ENCODE data around the gene NINJ1. TPM values are rescaled to one million over a fixed set of nuclear protein-coding genes. Genes with fewer than 3 reads are reported as not detected.
A peak's percentile ranks its signal among the peaks of the same experiment; 100 is the strongest.

Gene NINJ1
- total and polyA plus RNA-seq, 2 donors (not counting 1 experiment from before 2014, with no cell fraction given) = 7.2 to 59.9 TPM

- H3K79me2 ChIP-seq (ENCODE audit: control insufficient read depth, insufficient read depth, low read length) = peaks cover 71% of the 10 kb centered on the region
- H3K4me2 ChIP-seq (ENCODE audit: extremely low read depth, insufficient read depth, low read length) = peak overlapping the region; percentile 85
- H3K9me3 ChIP-seq (ENCODE audit: control insufficient read depth, insufficient read depth, low read depth, low read length) = no peaks in the 10 kb centered on the region
- no peak overlapping the region for H3K9ac ChIP-seq (ENCODE audit: insufficient read depth, low read length)
- H3K27me3 ChIP-seq (ENCODE audit: control insufficient read depth, insufficient read depth, low read length) = no peaks in the 10 kb centered on the region
- no peak overlapping the region for H2AFZ ChIP-seq (ENCODE audit: low read length)
- no peaks in the 10 kb centered on the region for H4K20me1 ChIP-seq (ENCODE audit: control insufficient read depth, extremely low read depth, insufficient read depth, low read length)
- peaks cover 19% of the 10 kb centered on the region for H3K4me1 ChIP-seq (ENCODE audit: control insufficient read depth, extremely low read depth, insufficient read depth, low read length)
- H3K4me3 ChIP-seq (replicated peaks in 1 of 4; ENCODE audit: control extremely low read depth in 1 of 4, insufficient read depth in 1 of 4, low read depth in 3 of 4, low read length in 4 of 4) = peak overlapping the region in 1 of 4 experiments; percentile 20
- peak overlapping the region; percentile 58 for H3K27ac ChIP-seq (ENCODE audit: insufficient read depth, low read length)
- no peak for DNase-seq (ENCODE audit: low read depth in 2 of 2)
- TF ChIP-seq EZH2 (IDR thresholded peaks at IDR 0.05; ENCODE audit: low read length, missing control alignments) (no peak), CTCF (conservative IDR thresholded peaks at IDR 0.05 in 1 of 2, IDR thresholded peaks at IDR 0.05 in 1 of 2; ENCODE audit: low read depth in 1 of 2, low read length in 2 of 2) (no peak)
- peaks cover 1% of the 10 kb centered on the region for H3K36me3 ChIP-seq (ENCODE audit: control insufficient read depth, insufficient read depth, low read length)
These were observed 34.3 kb downstream of the NINJ1 start for GRCh38 chr9:93099551-93100275.

DNA sequence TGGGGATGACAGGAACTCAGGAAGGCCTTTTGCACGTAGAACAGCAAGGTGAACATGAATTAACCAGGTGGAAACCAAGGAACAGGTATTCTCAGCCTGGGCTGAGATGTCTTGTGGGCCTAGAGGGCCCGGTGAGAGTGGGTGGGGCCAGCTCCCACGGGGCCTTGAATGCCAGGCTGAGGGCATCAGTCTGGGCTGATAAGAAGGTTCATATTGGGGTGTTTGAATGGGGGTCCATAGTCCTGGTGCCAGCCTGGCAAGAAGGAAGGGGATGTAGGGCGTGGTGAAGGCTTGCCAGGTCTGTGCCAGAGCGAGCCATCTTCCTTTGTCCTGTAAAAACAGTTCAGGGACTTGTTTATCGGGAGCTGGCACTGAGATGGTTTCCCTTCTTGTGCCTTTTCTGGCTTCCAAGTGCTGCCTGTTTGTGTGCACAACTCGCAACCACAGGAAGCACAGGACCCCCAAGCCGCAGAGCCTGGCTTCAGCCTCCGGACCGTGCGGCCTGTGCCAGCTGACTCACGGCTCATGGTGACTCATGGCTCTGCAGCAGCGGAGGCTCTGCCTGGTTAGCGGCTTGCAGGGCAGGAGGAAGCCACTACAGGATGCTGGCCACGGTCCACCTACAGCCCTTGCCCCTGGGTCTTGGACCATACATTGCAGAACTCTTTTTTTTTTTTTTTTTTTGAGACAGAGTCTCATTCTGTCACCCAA, 35.7 kb downstream of the NINJ1 start:
- Histone ChIP-seq H3K9ac (ENCODE audit: insufficient read depth, low read length) (peak overlapping the region; percentile 20), H3K79me2 (ENCODE audit: control insufficient read depth, insufficient read depth, low read length) (peaks cover 64% of the 10 kb centered on the region)
- DNase-seq (ENCODE audit: low read depth in 2 of 2) = peak; percentile 99

More for the DNA sequence above, 35.7 kb downstream of the NINJ1 start:
- no peak for TF ChIP-seq CTCF (conservative IDR thresholded peaks at IDR 0.05 in 1 of 2, IDR thresholded peaks at IDR 0.05 in 1 of 2; ENCODE audit: low read depth in 1 of 2, low read length in 2 of 2)
- no peak for TF ChIP-seq EZH2 (IDR thresholded peaks at IDR 0.05; ENCODE audit: low read length, missing control alignments)
- no peak overlapping the region for H2AFZ ChIP-seq (ENCODE audit: low read length)
- H3K4me2 ChIP-seq (ENCODE audit: extremely low read depth, insufficient read depth, low read length) = peak overlapping the region; percentile 81
- no peaks in the 10 kb centered on the region for H4K20me1 ChIP-seq (ENCODE audit: control insufficient read depth, extremely low read depth, insufficient read depth, low read length)
- peaks cover 19% of the 10 kb centered on the region for H3K4me1 ChIP-seq (ENCODE audit: control insufficient read depth, extremely low read depth, insufficient read depth, low read length)
- no peaks in the 10 kb centered on the region for H3K9me3 ChIP-seq (ENCODE audit: control insufficient read depth, insufficient read depth, low read depth, low read length)
- no peaks in the 10 kb centered on the region for H3K27me3 ChIP-seq (ENCODE audit: control insufficient read depth, insufficient read depth, low read length)
- H3K4me3 ChIP-seq (replicated peaks in 1 of 4; ENCODE audit: control extremely low read depth in 1 of 4, insufficient read depth in 1 of 4, low read depth in 3 of 4, low read length in 4 of 4) = peak overlapping the region; percentile 31 to 86 (median 82)
- peak overlapping the region; percentile 87 for H3K27ac ChIP-seq (ENCODE audit: insufficient read depth, low read length)
- peaks cover 1% of the 10 kb centered on the region for H3K36me3 ChIP-seq (ENCODE audit: control insufficient read depth, insufficient read depth, low read length)
